GM21515 (cell line): Measurements from ENCODE around the gene NTNG2.

Experiments
- ATAC-seq: cut with Tn5 transposase; IDR thresholded peaks from one replicate; pipeline ENCODE4 v1.9.1; 2021; ENCODE audit not compliant: unreplicated experiment

NTNG2 gene

DNA sequence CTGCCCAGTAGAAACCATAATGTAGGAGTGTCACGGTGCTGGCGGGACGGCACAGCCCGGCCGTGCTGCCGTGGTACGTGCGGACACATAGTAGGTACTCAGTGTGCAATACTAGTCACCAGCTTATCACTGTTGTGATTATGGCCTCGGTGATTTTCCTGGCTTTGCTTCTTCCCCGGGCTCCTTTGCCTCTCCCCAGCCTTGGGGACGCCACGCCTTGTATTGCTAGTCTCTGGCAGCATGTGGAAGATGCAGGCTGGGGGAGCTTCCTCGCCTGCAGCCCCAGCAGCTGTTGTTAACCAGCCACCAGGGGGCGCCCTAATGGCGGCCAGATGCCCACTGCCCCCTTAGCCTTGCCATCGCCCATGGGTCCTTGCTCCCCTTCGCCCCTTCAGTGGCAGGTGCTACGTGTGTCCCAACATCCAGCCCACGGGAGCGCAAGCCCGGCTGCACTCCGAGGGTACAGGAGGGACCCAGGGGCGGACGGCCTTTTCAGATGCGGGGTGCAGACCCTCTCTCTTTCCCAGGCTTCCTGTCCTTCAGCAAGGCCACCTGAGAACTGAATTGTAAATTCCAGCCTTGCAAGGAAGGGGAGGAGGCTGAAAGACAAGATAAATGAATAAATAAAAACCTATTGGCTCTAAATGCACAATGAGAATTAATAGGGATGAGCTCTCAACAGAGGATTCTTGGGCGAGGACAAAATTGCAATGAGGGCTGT is 8.0 kb downstream of the NTNG2 start:
- no peak for ATAC-seq

DNA sequence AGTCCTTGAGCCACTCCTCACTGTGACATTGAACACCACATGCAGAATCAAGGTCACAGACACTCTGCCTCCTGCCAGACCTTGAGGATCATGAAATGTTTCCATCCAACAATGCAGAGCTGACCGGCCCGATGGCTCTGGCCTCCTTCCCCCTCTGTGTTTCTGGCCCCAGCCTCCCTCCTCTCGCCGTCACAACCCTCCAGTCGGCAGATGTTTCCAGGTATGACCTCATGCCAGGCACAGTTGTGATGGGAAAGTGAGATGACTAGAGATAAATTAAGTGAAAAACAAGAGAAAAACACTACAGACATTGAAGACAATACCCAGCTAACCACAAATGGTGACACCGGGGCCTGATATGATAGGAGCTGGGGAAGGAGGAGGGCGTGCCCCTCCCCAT is 9.8 kb downstream of the NTNG2 start:
- no peak for ATAC-seq

DNA sequence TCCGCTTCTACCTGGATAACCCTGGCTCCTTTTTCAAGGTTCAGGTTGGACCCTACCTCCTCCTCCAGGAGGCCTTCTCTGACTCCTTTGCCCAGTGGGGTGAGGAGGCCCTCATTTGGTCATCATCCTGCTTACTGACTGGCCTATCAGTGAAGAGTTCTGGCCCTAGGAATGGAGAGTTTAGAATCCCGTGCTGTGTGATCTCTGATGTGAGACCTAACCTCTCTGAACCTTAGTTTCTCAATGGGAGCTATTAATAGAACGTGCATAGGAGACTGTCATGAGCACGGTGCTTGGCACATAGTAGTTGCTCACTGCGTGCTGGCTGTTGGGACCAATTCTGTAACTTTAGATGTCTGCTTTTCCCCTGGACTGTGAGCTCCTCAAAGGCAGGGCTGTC is 10.3 kb downstream of the NTNG2 start:
- no peak for ATAC-seq

DNA sequence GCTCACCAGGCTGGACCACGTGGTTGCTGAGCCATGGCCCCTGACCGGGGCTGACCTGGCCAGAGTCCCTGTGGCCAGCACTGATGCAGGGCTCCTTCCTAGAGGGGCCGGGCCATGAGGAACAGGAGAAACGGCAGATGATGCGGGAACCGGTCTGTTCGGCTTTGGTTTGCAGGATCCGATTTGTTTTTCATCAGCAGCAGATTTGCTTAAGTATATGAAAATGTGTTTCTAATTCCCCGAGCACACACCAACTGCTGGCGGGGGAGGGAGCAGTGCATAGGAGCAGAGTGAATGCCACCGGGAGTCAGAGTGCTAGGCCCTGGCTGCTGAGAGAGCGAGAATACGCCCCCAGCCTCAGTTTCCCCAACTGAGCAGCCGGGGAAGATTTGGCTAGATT is 13.6 kb downstream of the NTNG2 start:
- no peak for ATAC-seq

DNA sequence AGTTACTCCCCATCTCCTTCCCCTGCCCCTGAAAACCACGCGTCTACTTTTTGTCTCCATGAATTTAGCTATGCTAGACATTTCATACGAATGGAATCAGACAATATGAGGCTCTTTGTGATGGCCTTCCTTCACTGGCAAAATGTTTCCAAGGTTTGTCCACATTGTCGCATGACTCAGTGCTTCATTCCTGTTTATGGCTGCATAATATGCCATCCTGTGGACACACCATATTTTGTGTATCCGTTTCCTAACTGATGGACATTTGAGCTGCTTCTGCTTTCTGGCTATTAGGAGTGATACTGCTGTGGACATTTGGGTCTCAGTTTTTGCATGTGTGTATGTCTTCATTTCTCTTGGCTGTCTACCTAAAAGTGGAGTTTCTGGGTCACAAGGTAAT is 14.5 kb downstream of the NTNG2 start:
- ATAC-seq, result no peak

DNA sequence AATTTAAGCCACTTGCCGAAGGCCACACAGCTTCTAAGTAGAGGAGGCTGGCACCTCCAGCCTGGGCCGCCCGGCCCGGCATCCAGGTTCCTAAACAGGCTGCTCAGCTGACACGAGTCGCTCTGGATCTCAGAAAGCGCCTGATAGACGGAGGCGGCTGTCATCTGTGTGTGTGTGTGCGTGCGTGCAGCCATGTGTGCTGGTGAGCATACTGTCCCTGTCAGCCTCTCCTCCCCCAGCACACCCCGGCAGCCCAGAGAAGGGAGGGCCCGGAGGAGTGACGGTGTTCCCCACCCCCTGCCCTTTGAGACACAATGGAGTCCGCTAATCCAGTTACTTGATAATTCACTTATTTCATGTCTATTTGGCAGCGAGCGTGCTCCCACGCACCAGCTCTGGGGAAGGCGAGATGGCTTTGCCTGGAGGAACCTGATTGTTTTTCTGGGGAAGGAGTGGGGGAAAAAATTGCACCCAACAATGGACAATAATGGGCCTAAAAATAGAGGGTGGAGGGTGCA is 20.0 kb downstream of the NTNG2 start:
- no peak for ATAC-seq

DNA sequence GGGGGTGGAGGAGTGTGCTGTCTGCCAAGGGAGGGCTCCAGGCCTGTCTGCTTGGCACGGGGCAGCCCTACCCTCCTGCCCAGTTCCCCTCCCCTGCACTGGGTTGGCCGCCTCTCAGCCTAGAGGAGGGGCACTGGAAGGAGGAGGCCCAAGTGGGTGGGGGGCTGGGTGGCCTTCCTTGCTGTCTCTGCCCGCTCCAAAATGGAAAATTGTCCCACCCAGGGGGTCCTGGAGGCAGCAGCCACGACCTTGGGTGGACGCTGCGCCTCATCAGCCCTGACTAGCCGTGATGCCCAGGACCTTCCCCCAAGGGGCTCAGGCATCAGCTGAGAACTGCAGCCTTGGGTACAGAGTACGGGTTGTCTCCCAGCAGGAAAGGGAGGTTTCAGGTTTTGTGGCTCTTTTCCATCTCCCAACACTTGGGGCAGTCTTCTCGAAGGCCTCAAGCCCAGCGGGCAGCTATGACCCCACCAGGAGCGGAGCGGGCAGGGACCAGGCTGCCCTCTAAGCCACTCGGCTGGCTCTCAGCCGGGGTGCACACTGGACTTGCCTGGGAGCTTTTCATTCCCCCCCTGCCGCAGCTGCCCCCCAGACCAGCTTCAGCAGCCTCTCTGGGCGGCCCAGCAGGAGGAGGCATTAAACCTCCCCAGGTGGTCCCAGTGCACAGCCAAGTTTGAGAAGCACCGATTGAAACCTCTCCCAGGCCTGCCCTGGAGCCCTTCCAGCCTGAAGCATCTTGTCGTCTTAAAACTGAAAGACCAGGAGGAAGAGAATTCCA is 20.6 kb downstream of the NTNG2 start:
- no peak for ATAC-seq

DNA sequence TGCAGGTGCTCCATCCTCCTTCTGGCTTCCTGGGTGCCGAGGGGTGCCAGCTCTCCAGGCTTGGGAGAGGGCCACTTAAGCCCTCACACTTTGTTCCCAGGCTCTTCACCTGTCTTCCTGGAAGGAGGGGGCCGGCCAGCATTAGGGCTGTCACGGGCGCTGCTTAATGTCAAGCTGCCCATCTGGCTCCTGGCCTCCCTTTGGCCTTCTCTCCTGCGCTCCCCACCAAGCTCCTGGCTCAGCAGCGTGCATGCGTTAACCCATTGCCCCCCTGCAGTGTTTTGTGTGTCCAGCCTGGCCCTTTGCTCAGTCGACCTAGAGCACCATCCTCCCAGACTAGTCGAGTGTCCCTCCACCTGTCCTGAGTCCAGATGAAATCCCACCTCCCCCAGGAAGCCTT is 21.3 kb downstream of the NTNG2 start:
- no peak for ATAC-seq

DNA sequence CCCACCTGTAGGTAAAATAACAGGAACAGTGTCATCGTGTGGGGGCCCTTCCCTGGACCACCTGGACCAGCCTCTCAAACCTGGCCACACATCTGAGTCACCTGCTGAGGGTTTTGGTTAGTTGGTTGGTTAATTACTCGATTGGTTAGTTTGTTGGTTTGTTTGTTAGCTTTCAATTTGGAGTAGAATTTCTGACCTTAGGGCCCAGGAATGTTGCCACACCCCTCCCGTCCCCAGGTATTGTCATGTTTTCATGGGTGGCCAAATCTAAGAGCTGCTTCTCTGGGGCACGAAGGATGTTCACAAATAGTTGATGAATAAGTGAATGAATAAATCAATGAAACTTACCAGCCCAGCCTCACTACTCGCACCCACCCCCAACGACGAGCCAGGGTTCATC is 21.9 kb downstream of the NTNG2 start:
- ATAC-seq, result no peak

DNA sequence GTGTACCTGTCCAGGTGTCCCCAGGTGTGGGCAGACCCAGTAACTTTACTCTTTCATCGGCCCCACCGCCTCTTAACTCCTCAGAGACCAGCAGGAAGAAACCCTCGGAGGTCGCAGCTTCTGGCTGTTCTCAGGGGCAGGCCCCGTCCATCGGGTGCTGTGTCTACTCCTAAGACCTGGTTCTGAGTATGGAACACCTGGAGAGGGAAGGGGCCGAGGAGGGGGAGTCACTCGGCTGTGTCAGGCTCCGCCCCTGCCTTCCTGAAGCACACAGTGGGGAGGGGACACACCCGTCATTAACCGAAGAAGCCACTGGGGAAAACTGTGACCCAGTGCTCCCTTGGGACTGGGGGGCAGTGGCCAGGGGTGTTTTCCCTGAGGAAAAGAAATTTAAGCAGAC is 22.3 kb downstream of the NTNG2 start:
- ATAC-seq, result no peak

DNA sequence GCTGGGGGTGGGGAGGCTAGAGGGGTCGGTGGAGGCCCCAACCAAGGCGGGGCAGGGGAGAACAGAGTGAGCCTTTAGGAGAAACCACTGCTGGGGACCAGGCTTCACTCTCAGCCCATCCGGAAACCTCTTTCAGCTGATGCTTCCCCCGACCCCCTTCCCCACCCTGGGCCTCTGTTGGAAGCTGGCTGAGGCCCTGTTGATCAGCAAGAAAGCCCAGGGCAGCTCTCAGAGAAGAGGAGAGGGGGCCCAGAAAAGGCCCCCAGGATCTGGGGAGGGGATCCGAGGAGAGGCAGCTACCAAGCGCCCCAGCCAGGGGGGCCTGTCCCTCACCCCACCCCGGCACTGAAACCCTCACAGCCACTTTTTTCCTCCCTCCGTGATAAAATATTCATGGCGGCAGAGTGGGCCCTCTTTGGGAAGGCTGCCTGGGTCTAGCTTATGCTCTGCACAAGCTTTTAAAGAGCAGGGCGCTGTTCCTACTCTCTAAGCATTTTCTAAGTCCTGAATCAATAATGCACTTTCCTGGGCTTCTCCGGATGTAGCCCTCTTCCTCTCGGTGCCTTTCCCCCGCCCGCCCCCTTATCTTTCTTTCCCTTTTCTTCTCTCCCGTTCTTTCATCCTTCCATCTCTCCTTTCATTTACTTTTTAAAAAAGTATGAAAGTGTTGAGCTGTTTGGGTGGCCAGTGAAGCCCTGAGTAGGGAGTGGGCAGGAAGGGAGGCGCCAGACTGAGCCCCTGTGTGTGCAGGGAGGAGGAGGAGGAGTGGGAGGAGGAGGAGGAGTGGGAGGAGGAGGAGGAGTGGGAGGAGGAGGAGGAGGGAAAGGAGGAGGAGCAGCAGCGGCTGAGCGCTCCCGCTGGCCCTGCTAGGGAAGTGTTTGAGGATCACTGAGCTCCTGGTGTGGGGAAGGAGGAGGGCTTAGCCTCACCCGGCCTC is 23.5 kb downstream of the NTNG2 start:
- no peak for ATAC-seq

DNA sequence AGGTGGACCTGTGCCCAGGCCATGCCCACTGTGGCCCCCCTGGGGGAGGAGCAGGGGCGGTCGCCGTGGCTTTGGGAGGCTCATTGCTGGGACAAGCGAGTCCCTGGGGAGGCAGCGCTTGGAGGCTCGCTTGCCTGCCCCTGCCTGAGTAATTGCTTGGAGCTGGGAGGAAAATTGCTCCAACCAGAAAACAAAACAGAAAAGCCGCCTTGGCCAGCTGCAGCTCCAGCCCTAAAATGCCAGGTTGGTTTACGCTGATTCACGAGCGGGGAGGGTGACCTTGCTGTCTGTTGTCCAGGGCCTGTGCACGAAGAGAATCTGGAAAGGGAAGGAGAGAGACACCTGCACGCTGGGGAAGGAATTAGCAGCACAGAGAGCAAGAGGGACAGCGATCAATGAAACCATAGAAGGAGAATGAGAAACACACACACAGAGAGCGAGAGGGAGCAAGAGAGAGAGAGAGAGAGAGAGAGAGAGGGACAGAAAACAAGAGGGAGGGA is 25.3 kb downstream of the NTNG2 start:
- no peak for ATAC-seq

DNA sequence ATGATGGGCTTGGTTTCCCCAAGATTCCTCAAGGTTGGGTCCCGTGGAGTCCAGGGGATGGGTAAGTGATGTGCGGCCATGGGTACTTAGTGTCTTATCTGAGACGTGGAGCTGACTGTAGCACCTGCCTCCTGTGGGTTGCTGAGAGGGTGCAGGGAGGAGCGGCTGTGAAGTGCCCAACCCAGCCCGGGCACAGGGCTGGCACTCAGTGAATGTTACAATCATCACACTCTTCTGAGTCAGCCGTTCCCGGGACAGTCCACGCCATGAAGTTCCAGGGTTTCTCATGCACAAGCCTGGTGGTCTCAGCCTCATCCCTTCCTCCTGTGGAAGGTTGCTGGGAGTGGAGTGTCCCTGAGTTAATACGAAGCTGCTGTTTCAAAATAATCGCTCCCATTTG is 29.1 kb downstream of the NTNG2 start:
- ATAC-seq, result no peak

DNA sequence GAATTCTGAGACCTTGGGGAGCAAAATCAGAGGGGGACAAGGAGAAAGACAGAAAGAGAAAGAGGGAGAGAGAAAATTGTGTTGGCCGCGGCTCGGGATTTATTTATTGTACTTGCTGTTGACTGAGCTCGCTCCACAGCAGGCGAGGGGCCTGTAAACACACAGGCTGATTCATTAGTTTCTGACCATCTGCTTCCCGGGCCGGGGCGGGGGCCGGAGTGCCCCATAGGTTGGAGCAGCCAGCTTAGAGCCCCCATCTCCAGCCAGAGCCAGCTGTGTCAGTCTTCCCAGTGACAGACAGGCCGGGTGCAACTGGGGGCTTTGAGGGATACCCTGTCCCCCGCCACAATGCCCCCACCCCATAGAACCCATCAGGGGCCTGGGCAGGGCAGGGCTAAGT is 30.9 kb downstream of the NTNG2 start:
- no peak for ATAC-seq

DNA sequence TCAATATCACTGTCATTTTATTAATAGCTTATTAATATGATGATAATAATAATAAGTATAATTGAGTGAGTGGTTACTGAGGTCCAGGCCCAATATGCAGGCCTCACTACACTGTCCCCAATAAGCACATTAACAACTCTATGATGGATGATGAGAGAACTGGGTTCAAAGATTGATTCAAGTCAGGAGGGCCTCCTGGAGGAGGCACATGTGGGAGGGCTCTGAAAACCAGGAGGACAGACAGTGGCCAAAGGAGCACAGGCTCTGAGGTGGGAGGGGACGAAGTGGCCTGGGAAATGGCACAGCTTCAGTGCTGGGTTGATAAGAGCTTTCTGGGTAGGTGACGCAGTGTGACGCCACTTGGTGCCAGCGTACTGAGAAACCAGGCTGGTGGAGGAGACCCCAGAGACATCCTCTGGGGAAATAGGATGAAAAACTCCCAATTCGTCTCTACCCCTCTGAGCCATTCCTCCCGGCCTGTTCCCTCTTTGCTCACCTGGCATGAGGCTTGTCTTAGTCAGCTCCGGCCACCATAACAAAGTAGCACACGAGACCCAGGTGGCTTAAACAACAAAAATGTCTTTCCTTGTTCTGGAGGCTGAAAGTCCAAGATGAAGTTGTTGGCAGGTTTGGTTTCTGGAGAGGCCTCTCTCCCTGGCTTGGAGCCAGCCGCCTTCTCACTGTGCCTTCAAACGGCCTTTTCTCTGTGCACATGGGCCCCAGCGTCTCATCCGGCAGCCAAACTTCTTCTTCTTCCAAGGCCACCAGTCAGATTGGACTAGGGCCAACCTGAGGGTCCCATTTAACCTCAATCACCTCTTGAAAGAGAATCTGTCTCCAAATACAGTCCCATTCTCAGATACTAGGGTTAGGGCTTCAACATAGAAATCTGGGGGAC is 31.6 kb downstream of the NTNG2 start:
- ATAC-seq, result no peak

DNA sequence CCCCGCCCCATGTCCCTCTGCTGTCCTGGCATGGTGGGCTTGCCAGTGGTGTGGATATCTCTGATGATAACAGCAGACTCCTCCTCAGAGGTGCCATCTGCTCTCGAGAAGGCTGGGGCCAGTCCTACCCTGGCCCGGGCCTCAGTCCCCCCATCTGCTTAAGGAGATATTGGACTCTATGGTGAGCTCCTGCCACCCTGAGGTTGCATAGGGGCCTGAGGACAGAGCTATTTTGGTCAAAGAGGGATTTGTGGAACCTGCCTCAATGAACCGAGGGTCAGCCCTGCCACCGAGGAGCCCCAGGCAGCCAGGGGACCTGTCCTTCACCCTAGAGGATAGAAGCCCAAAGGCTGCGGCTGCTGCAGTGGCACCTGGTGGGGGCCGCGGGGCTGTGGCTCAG is 32.6 kb downstream of the NTNG2 start:
- ATAC-seq, result no peak

DNA sequence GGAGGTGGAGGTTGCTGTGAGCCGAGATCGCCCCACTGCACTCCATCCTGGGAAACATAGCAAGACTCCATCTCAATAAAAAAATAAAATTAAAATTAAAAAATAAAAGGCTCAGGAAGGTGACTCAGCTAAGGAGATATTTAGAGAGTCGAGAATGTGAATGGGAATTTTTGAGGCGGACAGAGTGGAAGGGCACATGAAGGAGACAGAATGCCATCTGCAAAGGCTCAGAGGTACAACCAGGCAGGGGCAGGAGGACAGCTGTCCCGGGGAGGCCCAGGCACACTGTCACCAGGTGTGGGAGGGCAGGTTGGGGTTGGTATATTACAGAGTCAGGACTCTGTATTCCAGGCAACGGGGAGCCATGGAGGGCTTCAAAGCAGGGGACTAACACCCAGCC is 35.5 kb downstream of the NTNG2 start:
- no peak for ATAC-seq

DNA sequence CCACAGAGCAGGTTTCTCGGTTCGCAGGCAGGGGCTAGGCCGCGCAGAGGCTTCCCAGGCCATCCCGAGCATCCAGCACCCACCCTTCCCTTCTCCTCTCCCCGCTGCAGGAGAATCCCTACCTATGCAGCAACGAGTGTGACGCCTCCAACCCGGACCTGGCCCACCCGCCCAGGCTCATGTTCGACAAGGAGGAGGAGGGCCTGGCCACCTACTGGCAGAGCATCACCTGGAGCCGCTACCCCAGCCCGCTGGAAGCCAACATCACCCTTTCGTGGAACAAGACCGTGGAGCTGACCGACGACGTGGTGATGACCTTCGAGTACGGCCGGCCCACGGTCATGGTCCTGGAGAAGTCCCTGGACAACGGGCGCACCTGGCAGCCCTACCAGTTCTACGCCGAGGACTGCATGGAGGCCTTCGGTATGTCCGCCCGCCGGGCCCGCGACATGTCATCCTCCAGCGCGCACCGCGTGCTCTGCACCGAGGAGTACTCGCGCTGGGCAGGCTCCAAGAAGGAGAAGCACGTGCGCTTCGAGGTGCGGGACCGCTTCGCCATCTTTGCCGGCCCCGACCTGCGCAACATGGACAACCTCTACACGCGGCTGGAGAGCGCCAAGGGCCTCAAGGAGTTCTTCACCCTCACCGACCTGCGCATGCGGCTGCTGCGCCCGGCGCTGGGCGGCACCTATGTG is 36.1 kb downstream of the NTNG2 start:
- ATAC-seq, result no peak

DNA sequence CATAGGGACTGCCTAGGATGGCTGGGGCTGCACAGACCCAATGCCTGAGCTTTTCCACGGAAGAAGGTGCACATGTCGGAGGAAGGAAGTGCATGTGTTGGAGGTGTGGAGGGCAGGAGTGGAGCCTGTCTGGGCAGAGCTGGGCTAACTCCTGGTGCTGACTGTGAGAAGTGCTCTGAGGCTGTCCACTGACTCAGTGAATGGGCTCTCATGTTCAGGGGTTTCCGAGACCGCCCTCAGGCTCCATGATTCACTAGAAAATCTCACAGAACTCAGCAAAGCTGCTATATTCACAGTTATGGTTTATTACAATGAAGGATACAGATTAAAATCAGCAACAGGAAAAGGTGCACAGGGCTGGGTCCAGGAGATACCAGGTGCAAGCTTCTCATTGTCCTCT is 37.2 kb downstream of the NTNG2 start:
- no peak for ATAC-seq

DNA sequence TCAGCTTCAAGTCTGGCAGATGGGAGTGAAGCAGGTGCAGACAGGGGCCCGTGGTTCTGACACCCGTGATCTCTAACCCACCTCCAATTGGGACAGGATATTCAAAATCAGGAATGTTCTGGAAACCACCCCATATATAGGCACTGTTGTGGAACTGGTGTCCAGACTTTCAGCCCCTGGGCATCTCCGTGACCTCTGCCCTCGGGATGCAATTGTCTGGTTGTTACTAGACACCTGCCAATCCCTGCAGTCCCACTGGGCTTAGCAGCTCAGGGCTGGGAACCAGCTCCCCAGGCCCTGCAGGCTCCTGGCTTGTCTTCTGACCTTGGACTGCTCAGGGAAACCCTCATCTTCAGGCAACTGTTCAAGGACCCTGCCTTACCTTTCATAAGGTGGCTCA is 38.8 kb downstream of the NTNG2 start:
- ATAC-seq, result no peak
